Left renal pelvis (tissue), 4 donors: ENCODE results near the gene ZNF83. TPM values are rescaled to one million over a fixed set of nuclear protein-coding genes. Genes with fewer than 3 reads are reported as not detected.
"Not testable (repeated sequence)": the region's sequence is repeated elsewhere in the genome, so short reads cannot be mapped to it uniquely, and the experiment has no call there.

Experiments used
- DNase-seq, 4 donors: peaks; one replicate each; pipeline ENCODE4 v3.0.0-alpha.2; 2013; ENCODE audit warnings: low read depth in 4 of 4, low spot score in 3 of 4
- polyA plus RNA-seq, 4 donors: library from polyadenylated mRNA; unstranded; fragments of 120-200 nt; gene quantifications; one replicate each; pipeline ENCODE4 v1.2.1, GENCODE V29; 2013; ENCODE audit not compliant: insufficient read length in 4 of 4

Gene ZNF83
- polyA plus RNA-seq, result 100 to 1,000 TPM in 2 of 4 donors, 10 to 100 TPM in 2; 80.0 to 147 (median 98.7) TPM

DNA sequence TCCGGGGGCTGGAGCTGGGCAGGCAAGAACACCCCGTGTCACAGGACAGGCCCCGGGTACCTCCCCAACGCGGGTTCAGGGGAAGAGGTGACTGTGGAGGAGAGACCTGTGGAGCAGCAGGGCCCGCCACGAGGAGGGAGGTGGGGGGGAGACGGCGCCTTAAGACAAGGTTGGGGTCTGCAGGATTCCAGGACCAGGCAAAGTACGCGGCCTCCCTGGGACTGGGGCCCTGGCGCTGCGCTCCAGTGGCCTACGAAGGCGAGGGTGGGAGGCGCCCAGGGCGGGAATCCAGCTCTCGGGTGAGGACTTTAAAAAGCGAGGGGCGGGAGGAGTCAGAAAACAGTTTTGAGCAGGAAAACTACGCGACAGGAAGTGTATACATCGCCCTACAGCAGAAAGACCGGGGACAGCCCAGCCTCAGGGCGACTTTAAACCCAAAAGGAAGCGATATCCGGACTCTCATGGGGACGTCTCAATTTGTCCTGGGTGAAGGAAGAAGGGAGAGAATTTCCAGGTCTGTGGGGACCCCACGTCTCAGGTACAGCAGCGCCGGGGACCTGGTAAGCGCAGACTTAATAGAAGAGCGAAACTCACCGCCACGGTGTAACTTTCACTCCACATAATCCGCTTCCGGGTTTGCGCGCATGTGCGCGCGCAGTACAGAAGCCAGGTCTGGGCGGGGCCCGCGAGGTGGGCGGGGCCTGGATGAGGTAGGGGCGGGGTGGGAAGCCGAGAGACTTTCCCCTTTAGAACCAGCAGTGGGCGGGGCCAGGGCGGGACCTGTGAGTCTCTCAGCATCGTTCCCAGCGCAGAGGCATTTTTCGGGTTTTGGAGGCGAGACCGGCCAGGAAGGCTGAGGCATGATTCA, at the start of gene ZNF83:
TSS of gene ZNF83 (minus strand) at position 638 of the 868 bp plus-strand sequence.
- DNase-seq, result peak; percentile 82 to 91 (median 90)

GRCh38 chr19:52687684-52688083, 49.5 kb upstream of the ZNF83 start:
- no peak for DNase-seq

DNA sequence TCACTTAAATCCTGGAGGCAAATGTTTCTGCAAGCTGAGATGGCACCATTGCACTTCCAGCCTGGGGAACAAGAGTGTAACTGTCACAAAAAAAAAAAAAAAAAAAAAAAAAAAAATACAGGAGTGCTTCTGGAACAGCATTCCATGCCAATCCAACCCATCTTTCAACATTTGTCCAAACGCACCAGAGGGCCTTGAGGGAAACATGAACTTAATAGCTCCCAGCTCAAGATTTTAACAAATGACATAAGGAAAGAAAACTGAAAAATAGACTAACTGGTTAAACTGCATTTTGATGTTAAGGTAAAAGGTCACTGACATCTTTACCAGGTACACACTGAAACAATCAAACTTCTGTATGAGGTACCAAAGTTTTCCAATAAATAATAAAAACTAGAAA, 47.7 kb upstream of the ZNF83 start:
- DNase-seq, result no peak

- DNase-seq, result not testable (repeated sequence)
Observed at GRCh38 chr19:52681216-52681615, 43.1 kb upstream of the ZNF83 start.

GRCh38 chr19:52679598-52679997, 41.4 kb upstream of the ZNF83 start:
- no peak for DNase-seq

- DNase-seq, result not testable (repeated sequence)
Observed at GRCh38 chr19:52675239-52675638, 37.1 kb upstream of the ZNF83 start.

GRCh38 chr19:52673014-52673413, 34.9 kb upstream of the ZNF83 start:
- no peak for DNase-seq

DNA sequence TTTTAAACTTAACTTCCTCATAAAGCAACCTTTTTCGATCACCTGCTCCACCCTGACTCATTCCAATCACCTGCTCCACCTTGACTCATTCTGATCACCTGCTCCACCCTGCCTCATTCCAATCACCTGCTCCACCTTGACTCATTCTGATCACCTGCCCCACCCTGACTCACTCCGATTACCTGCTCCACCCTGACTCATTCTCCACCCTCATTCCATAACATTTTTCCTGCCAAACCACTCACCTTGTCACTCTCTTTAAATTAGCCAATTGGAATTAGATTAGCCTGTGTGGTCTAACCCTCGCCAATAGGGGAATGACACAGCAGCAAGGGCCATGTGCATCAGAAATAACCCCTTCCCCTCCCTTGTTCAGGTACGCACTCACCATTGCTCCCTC, 31.9 kb upstream of the ZNF83 start:
- no peak for DNase-seq

GRCh38 chr19:52669586-52669985, 31.4 kb upstream of the ZNF83 start:
- DNase-seq, result no peak

DNA sequence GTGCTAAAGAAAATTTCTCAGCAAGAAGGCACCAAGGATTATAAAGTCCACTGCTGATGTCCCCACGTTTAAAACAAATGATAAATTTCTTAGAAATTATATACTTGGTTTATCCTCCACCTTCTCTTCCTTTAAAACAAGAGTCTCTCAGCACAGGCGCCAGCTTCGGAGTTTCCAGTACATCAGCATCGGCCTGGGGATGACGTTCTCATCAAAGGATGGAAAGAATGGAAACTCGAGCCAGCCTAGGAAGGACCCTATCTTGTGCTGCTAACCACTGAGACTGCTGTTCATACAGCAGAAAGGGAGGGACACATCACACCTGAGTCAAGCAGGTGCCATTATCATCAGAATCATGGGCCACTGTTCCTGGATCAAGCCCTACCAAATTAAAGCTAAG, 29.8 kb upstream of the ZNF83 start:
- no peak for DNase-seq

GRCh38 chr19:52666506-52666905, 28.4 kb upstream of the ZNF83 start:
- no peak for DNase-seq

- no peak for DNase-seq
Observed at GRCh38 chr19:52665529-52665928, 27.4 kb upstream of the ZNF83 start.

- DNase-seq, result no peak
Observed at GRCh38 chr19:52665027-52665426, 26.9 kb upstream of the ZNF83 start.

DNA sequence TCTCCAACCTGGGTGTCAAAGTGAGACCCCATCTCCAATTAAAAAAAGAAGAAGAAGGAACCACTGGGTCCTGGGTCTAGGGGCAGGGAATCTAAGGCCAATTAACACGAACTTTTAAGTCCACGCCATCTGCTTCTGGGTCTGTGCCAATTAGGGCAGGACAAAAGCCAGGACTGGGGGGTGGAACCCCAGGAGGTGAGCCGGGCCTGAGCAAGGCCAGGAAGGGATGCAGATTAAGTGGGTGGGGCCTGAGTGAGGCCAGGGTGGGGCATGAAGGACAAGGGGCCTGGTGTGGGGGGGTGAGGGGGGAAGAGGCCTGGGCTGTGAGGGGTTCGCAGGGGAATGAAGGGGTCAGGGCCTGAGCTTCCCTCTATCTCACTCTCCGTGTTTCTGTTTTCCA, 26.3 kb upstream of the ZNF83 start:
- DNase-seq, result no peak

DNA sequence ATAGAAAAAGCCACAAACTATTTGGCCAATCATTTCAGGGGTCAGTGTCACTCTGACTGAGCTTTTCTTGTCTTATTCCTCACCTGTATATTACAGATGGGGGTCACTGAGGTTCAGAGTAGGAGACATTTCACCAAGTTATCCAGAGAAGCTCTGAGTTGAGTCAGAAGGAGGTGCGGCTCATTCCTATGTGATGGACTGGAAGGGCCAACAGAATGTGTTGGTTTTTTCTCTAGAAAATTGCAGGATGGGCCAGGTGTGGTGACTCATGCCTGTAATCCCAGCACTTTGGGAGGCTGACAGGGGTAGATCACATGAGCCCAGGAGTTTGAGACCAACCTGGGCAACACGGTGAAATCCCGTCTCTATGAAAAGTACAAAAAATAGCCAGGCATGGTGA, 24.5 kb upstream of the ZNF83 start:
- no peak for DNase-seq

DNA sequence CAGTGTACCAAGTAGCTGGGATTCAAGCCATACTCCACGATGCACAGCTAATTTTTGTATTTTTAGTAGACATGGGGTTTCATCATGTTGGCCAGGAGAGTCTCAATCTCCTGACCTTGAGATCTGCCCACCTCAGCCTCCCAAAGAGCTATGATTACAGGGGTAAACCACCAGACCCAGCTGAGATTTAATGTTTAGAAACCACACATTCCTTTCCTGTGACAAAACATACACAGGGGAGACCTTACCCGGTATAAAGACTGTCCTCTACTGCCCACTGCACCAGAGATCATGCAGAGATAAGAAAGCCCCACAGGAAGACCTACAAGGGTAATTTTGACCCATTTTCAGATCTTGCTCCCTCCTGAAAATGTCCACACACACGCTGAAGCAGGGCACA, 22.8 kb upstream of the ZNF83 start:
- DNase-seq, result no peak

GRCh38 chr19:52659013-52659412, 20.9 kb upstream of the ZNF83 start:
- no peak for DNase-seq

DNA sequence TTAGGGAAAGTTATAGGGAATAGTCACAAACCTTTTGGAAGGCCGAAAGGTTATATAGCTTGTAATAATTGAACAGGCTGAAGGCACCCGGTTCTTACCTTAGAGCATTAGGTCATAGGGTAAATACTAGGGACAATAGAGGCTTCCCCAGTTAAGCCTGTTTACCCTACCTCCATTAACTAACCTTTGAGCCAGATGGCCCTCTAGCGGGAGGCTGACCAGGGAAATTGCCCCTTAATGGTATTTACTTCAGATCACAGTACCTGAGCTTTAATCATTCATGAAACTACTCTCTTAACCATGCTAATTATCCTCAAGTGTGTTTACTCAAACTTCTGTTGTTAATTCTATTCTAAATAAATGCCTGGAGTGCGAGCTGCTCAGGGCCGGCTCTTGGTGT, 20.4 kb upstream of the ZNF83 start:
- no peak for DNase-seq

DNA sequence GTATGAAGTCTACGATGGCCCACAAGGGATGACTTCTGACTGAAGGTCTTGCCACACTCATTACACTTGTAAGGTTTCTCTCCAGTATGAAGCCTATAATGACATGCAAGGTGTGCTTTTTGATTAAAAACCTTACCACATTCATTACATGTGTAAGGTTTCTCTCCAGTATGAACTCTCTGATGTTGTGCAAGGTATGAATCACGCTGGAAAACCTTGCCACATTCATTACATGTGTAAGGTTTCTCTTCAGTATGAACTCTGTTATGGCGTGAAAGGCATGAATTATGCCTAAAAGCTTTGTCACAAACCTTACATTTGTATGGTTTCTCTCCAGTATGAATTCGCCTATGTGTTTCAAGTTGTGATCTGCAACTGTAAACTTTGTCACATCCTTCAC, 15.0 kb upstream of the ZNF83 start:
- no peak for DNase-seq

GRCh38 chr19:52651956-52652355, 13.8 kb upstream of the ZNF83 start:
- no peak for DNase-seq

- DNase-seq, result no peak
Observed at GRCh38 chr19:52648336-52649016, 10.3 kb upstream of the ZNF83 start.
